GM12872 (cell line): ENCODE data around the gene RAMP1.

Source experiments
- CTCF ChIP-seq: IDR thresholded peaks from 3 replicates; pipeline ENCODE4 v1.5.1; 2011; ENCODE audit warnings: low read depth, mild to moderate bottlenecking, low read length, moderate library complexity; ENCODE audit not compliant: insufficient read depth

The RAMP1 gene

GRCh38 chr2:237910576-237911362 lies 51.3 kb downstream of the RAMP1 start:
- TF ChIP-seq CTCF = no peak

GRCh38 chr2:237911363-237912017 lies 52.1 kb downstream of the RAMP1 start:
- no peak for TF ChIP-seq CTCF

- no peak for TF ChIP-seq CTCF
These were observed 53.1 kb downstream of the RAMP1 start for GRCh38 chr2:237912271-237913192.

- TF ChIP-seq CTCF = no peak
These were observed 53.9 kb downstream of the RAMP1 start for GRCh38 chr2:237913193-237913917.

- TF ChIP-seq CTCF = no peak
These were observed 56.2 kb downstream of the RAMP1 start for GRCh38 chr2:237915576-237915975.

- TF ChIP-seq CTCF = no peak
These were observed 56.9 kb downstream of the RAMP1 start for GRCh38 chr2:237916296-237916695.
